GM12878 (cell line): ENCODE measurements around the gene RASGRP2. TPM values are rescaled to one million over a fixed set of nuclear protein-coding genes. Genes with fewer than 3 reads are reported as not detected.

ENCODE experiments used
- ATAC-seq: fragments of 200-7000 bp; cut with Tn5 transposase; 3 replicates; pipeline ENCODE4 v1.9.1; 2020; ENCODE audit warnings: mild to moderate bottlenecking, moderate library complexity
- BruUV-seq: library from RNA; stranded (reverse); fragments of 400-500 nt; replicated peaks from 2 replicates; lab custom pipeline; 2021; lab: Mats Ljungman, UMichigan
- CTCF ChIA-PET: fragments of 300-600 bp; sonication (Branson Sonifier 250); formaldehyde crosslinking; extraction: SDS; loops from one replicate; lab custom pipeline; 2021; ENCODE audit warnings: inconsistent platforms; lab: Yijun Ruan, JAX
- POLR2A ChIA-PET: fragments of 350-600 bp; formaldehyde crosslinking; extraction: SDS; loops from one replicate; lab custom pipeline; 2021; ENCODE audit warnings: inconsistent platforms; lab: Charles Lee
- RAD21 ChIA-PET: fragments of 300-600 bp; sonication (Branson Sonifier 250); formaldehyde crosslinking; loops from one replicate; lab custom pipeline; 2023; ENCODE audit warnings: antibody characterized with exemption; ENCODE audit not compliant: unreplicated experiment; lab: Charles Lee
- SMC1A ChIA-PET: fragments of 300-600 bp; sonication (Branson Sonifier 250); formaldehyde crosslinking; loops from one replicate; lab custom pipeline; 2023; ENCODE audit not compliant: unreplicated experiment, uncharacterized antibody; lab: Charles Lee
- DNase-seq: peaks from one replicate; pipeline ENCODE4 v3.0.0-alpha.2; 2011; ENCODE audit warnings: low read depth, low spot score
- FAIRE-seq: peaks from 3 replicates; lab custom pipeline; 2011; peaks lifted over from hg19 to GRCh38; lab: Jason Lieb, UNC
- H2AFZ ChIP-seq: 2 replicates; pipeline ENCODE4 v1.6.0; 2011; ENCODE audit warnings: low read depth, low read length, control low read depth; ENCODE audit not compliant: control insufficient read depth
- H3K27ac ChIP-seq: 2 replicates; pipeline ENCODE4 v1.5.1; 2011; ENCODE audit warnings: control low read depth; ENCODE audit not compliant: control insufficient read depth, insufficient read depth
- H3K27me3 ChIP-seq, 2 experiments: replicated peaks in 1 of 2; 2 replicates each; pipeline versions ENCODE4 v1.6.0 to v1.6.1; 2011; ENCODE audit warnings: low read length in 1 of 2; ENCODE audit not compliant: control insufficient read depth in 2 of 2, insufficient read depth in 2 of 2
- H3K36me3 ChIP-seq, 2 experiments: 2 replicates each; pipeline ENCODE4 v1.5.1; 2011; ENCODE audit warnings: low read length in 1 of 2; ENCODE audit not compliant: control insufficient read depth in 2 of 2, insufficient read depth in 2 of 2
- H3K4me1 ChIP-seq: 2 replicates; pipeline ENCODE4 v1.6.1; 2011; ENCODE audit warnings: mild to moderate bottlenecking, low read length, moderate library complexity, mixed read lengths; ENCODE audit not compliant: control insufficient read depth, insufficient read depth
- H3K4me2 ChIP-seq: 2 replicates; pipeline ENCODE4 v1.6.0; 2011; ENCODE audit warnings: control low read depth; ENCODE audit not compliant: control insufficient read depth, insufficient read depth
- H3K4me3 ChIP-seq: fragments of 200-600 bp; sonication (generic); 2 replicates; pipeline ENCODE4 v1.5.1; 2016
- H3K79me2 ChIP-seq: 2 replicates; pipeline ENCODE4 v1.6.0; 2011; ENCODE audit warnings: low read length; ENCODE audit not compliant: control insufficient read depth, insufficient read depth
- H3K9ac ChIP-seq: 2 replicates; pipeline ENCODE4 v1.8.0; 2011; ENCODE audit warnings: low read length, control low read depth, mixed read lengths; ENCODE audit not compliant: control insufficient read depth, insufficient read depth
- H3K9me3 ChIP-seq: replicated peaks from 3 replicates; pipeline ENCODE4 v1.5.1; 2011; ENCODE audit warnings: mild to moderate bottlenecking, low read length; ENCODE audit not compliant: control insufficient read depth, insufficient read depth
- H4K20me1 ChIP-seq: 2 replicates; pipeline ENCODE4 v1.6.0; 2011; ENCODE audit not compliant: control insufficient read depth, insufficient read depth
- ATF7 ChIP-seq: fragments of 450-650 bp; IDR thresholded peaks from 2 replicates; pipeline ENCODE4 v1.6.1; 2016; ENCODE audit warnings: low read depth, mild to moderate bottlenecking
- BRCA1 ChIP-seq: IDR thresholded peaks from 2 replicates; pipeline ENCODE4 v1.6.1; 2011; ENCODE audit warnings: low read depth, low read length, improper control_type of control experiment
- CUX1 ChIP-seq: IDR thresholded peaks from 2 replicates; pipeline ENCODE4 v1.6.1; 2012; ENCODE audit warnings: improper control_type of control experiment, low read depth, low read length; ENCODE audit not compliant: insufficient replicate concordance
- MEF2B ChIP-seq: fragments of 450-650 bp; IDR thresholded peaks from 2 replicates; pipeline ENCODE4 v1.6.1; 2018; ENCODE audit warnings: mild to moderate bottlenecking, moderate library complexity; ENCODE audit not compliant: partially characterized antibody, poor library complexity, severe bottlenecking
- NRF1 ChIP-seq: conservative IDR thresholded peaks from 2 replicates; pipeline ENCODE4 v1.6.1; 2011; ENCODE audit warnings: mild to moderate bottlenecking, low read depth, low read length, improper control_type of control experiment
- SMARCA5 ChIP-seq: fragments of 450-650 bp; IDR thresholded peaks from 2 replicates; pipeline ENCODE4 v1.6.1; 2017; ENCODE audit warnings: mild to moderate bottlenecking
- SP1 ChIP-seq: IDR thresholded peaks from one replicate; pipeline ENCODE4 v1.6.1; 2011; ENCODE audit warnings: low read depth, low read length
- SREBF1 ChIP-seq: IDR thresholded peaks from 2 replicates; pipeline ENCODE4 v1.6.1; 2012; ENCODE audit warnings: mild to moderate bottlenecking, low read length
- TAF1 ChIP-seq: IDR thresholded peaks from 2 replicates; pipeline ENCODE4 v1.6.1; 2011; ENCODE audit warnings: mild to moderate bottlenecking, low read depth, low read length, borderline replicate concordance
- WRNIP1 ChIP-seq: IDR thresholded peaks from 2 replicates; pipeline ENCODE4 v1.6.1; 2011; ENCODE audit warnings: low read depth, low read length, improper control_type of control experiment, borderline replicate concordance
- ZNF217 ChIP-seq: fragments of 450-650 bp; IDR thresholded peaks from 2 replicates; pipeline ENCODE4 v1.6.1; 2017; ENCODE audit warnings: antibody characterized with exemption, mild to moderate bottlenecking
- WGBS: methylation state at CpG from one replicate; pipeline ENCODE4 v1.1.6; 2016; ENCODE audit warnings: low lambda C conversion rate; ENCODE audit not compliant: insufficient replicate concordance, insufficient coverage; ENCODE audit errors: missing lambda C conversion rate; 5-methylcytosine and 5-hydroxymethylcytosine counted together
- in situ Hi-C: fragments of 300-500 bp; cut with MboI; formaldehyde crosslinking; loops from 9 replicates; pipeline ENCODE4 v1.14.3; 2018; ENCODE audit warnings: mixed read lengths
- intact Hi-C: fragments of 100-400 bp; cut with micrococcal nuclease; formaldehyde crosslinking; loops from one replicate; pipeline ENCODE4 v1.14.2; 2022; ENCODE audit not compliant: unreplicated experiment
- polyA plus RNA-seq, 11 experiments: library from polyadenylated mRNA; depleted of rRNA in 4 of 11; unstranded in 6 of 11; stranded (reverse) in 5 of 11; fragments of >200 nt; fragmentation: Nextera tagmentation in 4 of 11; fragmentation: Illumina TruSeq in 1 of 11; extraction: Ambion mirVana in 4 of 11; extraction: Trizol in 1 of 11; gene quantifications; 1 replicate in 1 of 11; 2 replicates in 10 of 11; pipeline versions ENCODE4 v1.2.1 to v1.2.3, GENCODE V29; 2011 to 2016; ENCODE audit warnings: inconsistent platforms in 2 of 11, missing spikeins in 2 of 11, low read depth in 1 of 11
- total RNA-seq, 4 experiments: library from RNA; depleted of rRNA in 3 of 4; stranded (reverse); fragments of >200 nt in 3 of 4; fragmentation: Illumina TruSeq in 1 of 4; extraction: Trizol in 1 of 4; gene quantifications; 2 replicates each; pipeline versions ENCODE4 v1.2.1 to v1.2.3, GENCODE V29; 2013 to 2021

RASGRP2 gene
- total and polyA plus RNA-seq, 10 of the 15 experiments (the other 5 are each of a cell fraction or from before 2014, with no cell fraction given), result 0.26 to 9.0 (median 5.4) TPM

- H2AFZ ChIP-seq, result no peak overlapping the region
- CTCF ChIA-PET, result interaction anchor here (0.7 to 5.6 kb wide), 4 partner anchors 13 to 53 kb away, joined by 3 to 86 read pairs (median 62); partner anchors contain the start of gene RASGRP2
- no peak overlapping the region for H3K4me2 ChIP-seq
- H3K36me3 ChIP-seq, result no peaks in the 10 kb centered on the region
- RAD21 ChIA-PET, result interaction anchor here (1.1 to 3.1 kb wide), 4 partner anchors 12 to 55 kb away, joined by 3 to 45 read pairs (median 10); no protein-coding TSS in a partner anchor
- H3K27me3 ChIP-seq, result no peaks in the 10 kb centered on the region
- no peak overlapping the region for H3K4me3 ChIP-seq
- ATAC-seq (no peak), DNase-seq (no peak), FAIRE-seq (no peak)
- H3K9ac ChIP-seq, result no peak overlapping the region
- no peak for TF ChIP-seq BRCA1
- no peak for TF ChIP-seq WRNIP1
- BruUV-seq, result no TSS peak
- H4K20me1 ChIP-seq, result no peaks in the 10 kb centered on the region
- H3K9me3 ChIP-seq, result no peaks in the 10 kb centered on the region
- H3K27ac ChIP-seq, result no peak overlapping the region
- H3K79me2 ChIP-seq, result no peaks in the 10 kb centered on the region
- H3K4me1 ChIP-seq, result 0 out of 2 replicates have a peak, but pooled peaks cover 3% of the 10 kb centered on the region
- in situ Hi-C loops, result loop anchor here (5.0 kb wide), 1 partner anchor 50 kb away; no protein-coding TSS in a partner anchor
- WGBS, result 15% methylated on average over 6 of the region's 6 CpGs
- intact Hi-C loops, result no loop called here
- POLR2A ChIA-PET, result no interaction called here
- SMC1A ChIA-PET, result interaction anchor here (1.6 kb wide), 1 partner anchor 36 kb away, joined by 4 read pairs; no protein-coding TSS in a partner anchor
Measured at GRCh38 chr11:64687204-64687603, 56.7 kb downstream of the RASGRP2 start.

- Histone ChIP-seq H3K9me3 (no peaks in the 10 kb centered on the region), H3K27ac (no peak overlapping the region), H3K79me2 (no peaks in the 10 kb centered on the region), H3K4me1 (0 out of 2 replicates have a peak, but pooled peaks cover 3% of the 10 kb centered on the region), H4K20me1 (no peaks in the 10 kb centered on the region), H3K9ac (no peak overlapping the region), H3K36me3 (no peaks in the 10 kb centered on the region), H2AFZ (no peak overlapping the region), H3K4me2 (no peak overlapping the region), H3K4me3 (no peak overlapping the region), H3K27me3 (no peaks in the 10 kb centered on the region)
- DNase-seq (no peak), ATAC-seq (no peak), FAIRE-seq (no peak)
- CTCF ChIA-PET, result interaction anchor here (0.6 to 5.6 kb wide), 6 partner anchors 13 to 54 kb away, joined by 3 to 86 read pairs (median 31); partner anchors contain the start of gene RASGRP2
- SMC1A ChIA-PET, result interaction anchor here (1.6 kb wide), 1 partner anchor 36 kb away, joined by 4 read pairs; no protein-coding TSS in a partner anchor
- intact Hi-C loops (no loop called here), in situ Hi-C loops (loop anchor here (5.0 kb wide), 1 partner anchor 51 kb away; no protein-coding TSS in a partner anchor)
- 20% methylated on average over 9 of the region's 9 CpGs for WGBS
- POLR2A ChIA-PET, result no interaction called here
- RAD21 ChIA-PET, result interaction anchor here (0.9 to 1.5 kb wide), 3 partner anchors 11 to 55 kb away, joined by 3 to 4 read pairs (median 3); no protein-coding TSS in a partner anchor
- BruUV-seq, result no TSS peak
- TF ChIP-seq MEF2B, result no peak
- no peak for TF ChIP-seq SREBF1
- TF ChIP-seq NRF1, result no peak
- TF ChIP-seq ZNF217, result no peak
- no peak for TF ChIP-seq SP1
- no peak for TF ChIP-seq SMARCA5
- TF ChIP-seq CUX1, result no peak
- TF ChIP-seq ATF7, result no peak
- no peak for TF ChIP-seq TAF1
Measured at GRCh38 chr11:64686466-64687170, 57.3 kb downstream of the RASGRP2 start.
